H1 (cell line): ENCODE measurements around the gene NDRG4.

Experiments used
- BCL11A ChIP-seq, 2 experiments: IDR thresholded peaks; one replicate each; pipeline ENCODE4 v1.6.1; 2011; ENCODE audit warnings: low read depth in 2 of 2, low read length in 2 of 2, mild to moderate bottlenecking in 2 of 2
- CEBPB ChIP-seq: IDR thresholded peaks from 2 replicates; pipeline ENCODE4 v1.6.1; 2012; ENCODE audit warnings: low read depth, low read length
- RFX5 ChIP-seq: IDR thresholded peaks from 2 replicates; pipeline ENCODE4 v1.6.1; 2011; ENCODE audit warnings: low read depth, low read length, improper control_type of control experiment, borderline replicate concordance
- SIRT6 ChIP-seq: IDR thresholded peaks from one replicate; pipeline ENCODE4 v1.7.1; 2012; ENCODE audit warnings: low read length, inconsistent platforms
- SUZ12 ChIP-seq: fragments of 200-600 bp; sonication (generic); IDR thresholded peaks from 2 replicates; pipeline ENCODE4 v1.6.1; 2012; ENCODE audit warnings: mild to moderate bottlenecking, inconsistent platforms, low read length, moderate library complexity, mixed read lengths
- YY1 ChIP-seq: IDR thresholded peaks from 2 replicates; pipeline ENCODE4 v1.6.1; 2011; ENCODE audit warnings: low read depth, mild to moderate bottlenecking, low read length
- ZNF274 ChIP-seq: IDR thresholded peaks from 2 replicates; pipeline ENCODE4 v1.7.0; 2012; ENCODE audit warnings: low read length, borderline replicate concordance; ENCODE audit errors: extremely low read depth
- TF ChIP-seq, protein P1 (sequence below), 3 experiments: IDR thresholded peaks; 1 replicate in 2 of 3; 2 replicates in 1 of 3; pipeline versions ENCODE4 v1.5.1 to v1.6.1; 2011; ENCODE audit warnings: low read length in 3 of 3, mild to moderate bottlenecking in 3 of 3, inconsistent platforms in 2 of 3, low read depth in 1 of 3, moderate library complexity in 1 of 3; ENCODE audit not compliant: insufficient read depth in 1 of 3; ENCODE audit errors: control extremely low read depth in 1 of 3

DNA sequence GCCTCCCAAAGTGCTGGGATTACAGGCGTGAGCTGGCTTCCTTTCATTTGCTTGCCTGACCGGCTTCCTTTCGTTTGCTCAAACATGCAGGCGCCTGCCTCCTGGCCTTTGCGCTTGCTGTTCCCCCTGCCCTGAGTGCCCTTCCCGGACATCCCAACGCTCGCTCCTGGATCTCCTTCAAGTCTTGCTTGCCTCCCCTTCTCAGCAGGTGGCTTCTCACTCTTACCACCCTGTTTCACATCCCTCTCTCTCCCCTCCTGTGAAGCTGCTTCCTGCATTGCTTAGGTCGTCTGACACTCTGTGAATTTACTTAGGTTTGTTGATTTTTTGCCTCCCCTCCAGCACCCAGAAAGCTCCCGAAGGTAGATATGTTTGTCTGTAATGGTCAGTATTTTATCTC, 25.6 kb upstream of the NDRG4 start:
- no peak for TF ChIP-seq SUZ12
- no peak for TF ChIP-seq SIRT6
- TF ChIP-seq YY1 = no peak
- no peak for TF ChIP-seq ZNF274
- no peak for TF ChIP-seq RFX5
- TF ChIP-seq, protein P1, sequence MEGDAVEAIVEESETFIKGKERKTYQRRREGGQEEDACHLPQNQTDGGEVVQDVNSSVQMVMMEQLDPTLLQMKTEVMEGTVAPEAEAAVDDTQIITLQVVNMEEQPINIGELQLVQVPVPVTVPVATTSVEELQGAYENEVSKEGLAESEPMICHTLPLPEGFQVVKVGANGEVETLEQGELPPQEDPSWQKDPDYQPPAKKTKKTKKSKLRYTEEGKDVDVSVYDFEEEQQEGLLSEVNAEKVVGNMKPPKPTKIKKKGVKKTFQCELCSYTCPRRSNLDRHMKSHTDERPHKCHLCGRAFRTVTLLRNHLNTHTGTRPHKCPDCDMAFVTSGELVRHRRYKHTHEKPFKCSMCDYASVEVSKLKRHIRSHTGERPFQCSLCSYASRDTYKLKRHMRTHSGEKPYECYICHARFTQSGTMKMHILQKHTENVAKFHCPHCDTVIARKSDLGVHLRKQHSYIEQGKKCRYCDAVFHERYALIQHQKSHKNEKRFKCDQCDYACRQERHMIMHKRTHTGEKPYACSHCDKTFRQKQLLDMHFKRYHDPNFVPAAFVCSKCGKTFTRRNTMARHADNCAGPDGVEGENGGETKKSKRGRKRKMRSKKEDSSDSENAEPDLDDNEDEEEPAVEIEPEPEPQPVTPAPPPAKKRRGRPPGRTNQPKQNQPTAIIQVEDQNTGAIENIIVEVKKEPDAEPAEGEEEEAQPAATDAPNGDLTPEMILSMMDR (IDR thresholded peaks at IDR 0.05; ENCODE audit: control extremely low read depth in 1 of 3, insufficient read depth in 1 of 3, low read depth in 1 of 3, low read length in 3 of 3) = no peak
- TF ChIP-seq CEBPB = no peak
- TF ChIP-seq BCL11A (IDR thresholded peaks at IDR 0.05; ENCODE audit: low read depth in 2 of 2, low read length in 2 of 2) = no peak
